Measurements from ENCODE around the gene PHF1.
"Not testable (repeated sequence)": the region's sequence is repeated elsewhere in the genome, so short reads cannot be mapped to it uniquely, and the experiment has no call there.

The PHF1 gene

DNA sequence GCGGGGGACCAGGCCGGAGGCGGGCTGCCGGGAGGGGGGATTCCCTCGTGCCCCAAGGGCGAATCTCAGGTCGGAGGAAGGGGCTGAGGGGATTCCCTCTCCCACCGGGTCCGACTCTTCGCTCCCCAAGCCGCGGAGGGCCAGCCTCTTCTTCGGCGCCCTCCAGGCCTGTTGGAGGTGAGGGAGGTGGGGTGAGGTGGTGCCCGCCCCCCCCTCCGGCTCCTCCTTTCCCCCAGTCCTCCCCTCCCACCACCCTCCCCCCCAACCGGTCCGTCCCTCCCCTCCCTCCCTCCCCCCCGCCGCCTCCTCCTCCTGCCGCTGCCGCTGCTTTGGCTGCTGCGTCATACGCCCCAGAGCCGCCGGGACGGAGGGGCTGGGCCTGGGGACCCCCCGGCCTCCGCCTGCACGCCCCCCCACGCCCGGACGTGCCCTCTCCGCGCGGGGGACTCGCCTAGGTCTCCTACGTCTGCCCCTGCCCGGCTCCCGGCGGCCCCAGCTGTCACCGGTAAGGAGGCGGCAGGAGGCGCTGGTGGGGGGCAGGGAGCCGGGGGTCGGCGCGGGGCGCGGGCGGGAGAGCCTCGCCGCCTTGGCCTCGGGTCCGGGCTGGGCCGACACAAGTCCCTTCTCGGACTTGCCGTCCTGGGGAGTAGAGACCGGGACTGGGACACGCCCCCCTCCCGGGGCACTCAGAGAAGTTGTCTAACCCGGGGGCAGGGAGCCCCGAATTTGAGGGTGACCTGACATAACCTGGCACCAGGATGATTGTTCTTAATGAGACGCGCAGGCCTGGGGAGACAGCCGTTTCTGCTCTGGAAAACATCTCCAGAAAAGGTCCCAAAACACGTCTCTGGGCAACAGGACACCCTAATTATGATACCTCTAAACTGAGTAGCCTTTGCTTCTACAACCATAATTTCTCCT, at the start of gene PHF1:
PHF1 (plus strand) TSS at position 304 of the 921 bp plus-strand sequence. CDS start 1,250 bp downstream, outside the sequence.
- intact Hi-C loops (cut with DNase I): loop anchor here (1.0 to 10.0 kb wide), 3 partner anchors 7 to 96 kb away; partner anchors contain the start of genes CUTA, KIFC1, TAPBP and ZBTB22
- peak in 6 of 10 donors; percentile 31 to 89 (median 60) for DNase-seq

- intact Hi-C loops (cut with DNase I); DNase-seq: not testable (repeated sequence)
Observed at GRCh38 chr6:33363486-33363885, 47.3 kb upstream of the PHF1 start.

GRCh38 chr6:33364475-33365205, 46.2 kb upstream of the PHF1 start:
- intact Hi-C loops (cut with DNase I); DNase-seq: not testable (repeated sequence)

DNA sequence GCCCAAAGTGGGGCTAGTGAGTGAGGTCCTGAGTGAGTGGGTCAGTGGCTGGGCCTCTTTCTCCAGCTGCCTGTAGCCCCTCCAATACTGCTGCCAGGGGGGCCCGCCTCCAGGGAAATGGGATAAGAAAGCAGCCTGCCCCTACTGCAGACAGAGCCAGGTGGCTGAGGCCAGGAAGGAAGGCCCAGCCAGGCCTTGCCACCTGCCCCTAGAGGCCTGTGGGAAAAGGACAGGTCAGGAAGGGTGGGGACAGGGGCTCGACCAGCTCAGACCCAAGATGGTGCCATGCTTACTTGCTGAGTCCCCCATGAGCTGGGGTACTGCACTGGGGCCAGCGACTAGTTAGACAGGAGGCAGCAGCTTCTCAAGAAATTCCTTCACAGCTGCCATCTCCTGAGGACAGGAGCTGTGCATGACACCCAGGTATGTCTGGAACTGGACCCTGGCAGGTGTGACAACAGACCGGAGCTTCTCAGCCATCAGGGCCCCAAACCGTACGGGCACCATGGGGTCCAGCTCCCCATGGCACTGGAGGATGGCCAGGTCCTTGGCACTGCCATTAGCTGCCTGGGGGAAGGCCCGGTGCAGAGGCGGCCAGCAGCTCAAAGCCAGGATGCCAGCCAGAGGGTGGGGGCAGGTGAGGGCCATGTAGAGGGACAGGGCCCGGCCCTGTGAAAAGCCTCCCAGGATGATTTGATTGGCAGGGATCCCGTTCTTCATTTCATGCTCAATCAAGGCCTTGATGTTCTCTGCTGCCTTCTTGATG, 45.4 kb upstream of the PHF1 start:
- intact Hi-C loops (cut with DNase I): not testable (repeated sequence)

GRCh38 chr6:33367009-33367714, 43.7 kb upstream of the PHF1 start:
- intact Hi-C loops (cut with DNase I): no loop called here
- no peak for DNase-seq

More for the DNA sequence above, 45.4 kb upstream of the PHF1 start:
- peak in 1 of 10 donors; percentile 72 for DNase-seq

GRCh38 chr6:33367715-33368025, 43.1 kb upstream of the PHF1 start:
- DNase-seq; intact Hi-C loops (cut with DNase I): not testable (repeated sequence)

DNA sequence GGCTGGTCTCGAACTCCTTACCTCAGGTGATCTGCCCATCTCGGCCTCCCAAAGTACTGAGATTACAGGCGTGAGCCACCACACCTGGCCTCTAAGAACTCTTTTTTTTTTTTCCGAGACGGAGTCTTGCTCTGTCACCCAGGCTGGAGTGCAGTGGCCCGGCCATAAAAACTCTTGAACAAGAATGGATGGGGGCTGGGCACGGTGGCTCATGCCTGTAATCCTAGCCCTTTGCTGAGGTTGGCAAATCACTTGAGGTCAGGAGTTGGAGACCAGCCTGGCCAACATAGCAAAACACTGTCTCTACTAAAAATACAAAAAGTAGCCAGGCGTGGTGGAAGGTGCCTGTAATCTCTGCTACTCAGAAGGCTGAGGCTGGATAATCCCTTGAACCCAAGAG, 38.9 kb upstream of the PHF1 start:
- DNase-seq; intact Hi-C loops (cut with DNase I): not testable (repeated sequence)

GRCh38 chr6:33372526-33373123, 38.2 kb upstream of the PHF1 start:
- intact Hi-C loops (cut with DNase I): no loop called here
- no peak for DNase-seq

GRCh38 chr6:33373960-33374910, 36.6 kb upstream of the PHF1 start:
- intact Hi-C loops (cut with DNase I): no loop called here
- no peak for DNase-seq

DNA sequence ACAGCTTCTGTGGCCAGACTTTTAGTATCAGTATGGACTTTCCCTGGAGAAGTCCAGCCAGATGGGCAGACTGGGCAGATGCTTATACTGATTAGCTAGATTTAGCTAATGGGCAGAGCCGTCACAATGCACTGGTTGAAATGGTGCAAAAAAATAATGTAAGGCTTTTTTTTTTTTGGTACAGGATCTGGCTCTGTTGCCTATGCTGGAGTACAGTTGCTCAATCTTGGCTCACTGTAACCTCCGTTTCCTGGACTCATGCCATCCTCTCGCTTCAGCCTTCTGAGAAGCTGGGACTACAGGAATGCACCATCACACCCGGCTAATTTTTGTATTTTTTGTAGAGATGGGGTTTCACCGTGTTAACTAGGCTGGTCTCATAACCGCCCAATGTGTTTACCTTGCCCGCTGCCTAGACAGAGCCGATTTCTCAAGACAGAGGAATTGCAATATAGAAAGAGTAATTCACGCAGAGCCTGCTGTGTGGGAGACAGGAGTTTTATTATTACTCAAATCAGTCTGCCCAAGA, 35.6 kb upstream of the PHF1 start:
- intact Hi-C loops (cut with DNase I): no loop called here
- DNase-seq: peak in 3 of 10 donors; percentile 19 to 24 (median 21)

DNA sequence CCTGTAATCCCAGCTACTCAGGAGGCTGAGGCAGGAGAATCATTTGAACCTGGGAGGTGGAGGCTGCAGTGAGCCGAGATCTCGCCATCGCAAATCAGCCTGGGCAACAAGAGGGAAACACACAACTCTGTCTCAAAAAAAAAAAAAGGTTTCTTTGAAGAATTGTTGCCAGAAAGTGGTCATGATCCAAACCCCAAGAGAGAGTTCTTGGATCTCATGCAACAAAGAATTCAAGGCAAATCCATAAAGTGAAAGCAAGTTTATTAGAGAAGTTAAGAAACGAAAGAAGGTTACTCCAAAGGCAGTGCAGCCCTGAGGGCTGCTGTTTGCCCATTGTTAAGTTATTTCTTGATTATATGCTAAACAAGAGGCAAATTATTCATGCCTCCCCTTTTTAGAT, 33.6 kb upstream of the PHF1 start:
- intact Hi-C loops (cut with DNase I): no loop called here
- DNase-seq: no peak

GRCh38 chr6:33379184-33379583, 31.6 kb upstream of the PHF1 start:
- intact Hi-C loops (cut with DNase I); DNase-seq: not testable (repeated sequence)

DNA sequence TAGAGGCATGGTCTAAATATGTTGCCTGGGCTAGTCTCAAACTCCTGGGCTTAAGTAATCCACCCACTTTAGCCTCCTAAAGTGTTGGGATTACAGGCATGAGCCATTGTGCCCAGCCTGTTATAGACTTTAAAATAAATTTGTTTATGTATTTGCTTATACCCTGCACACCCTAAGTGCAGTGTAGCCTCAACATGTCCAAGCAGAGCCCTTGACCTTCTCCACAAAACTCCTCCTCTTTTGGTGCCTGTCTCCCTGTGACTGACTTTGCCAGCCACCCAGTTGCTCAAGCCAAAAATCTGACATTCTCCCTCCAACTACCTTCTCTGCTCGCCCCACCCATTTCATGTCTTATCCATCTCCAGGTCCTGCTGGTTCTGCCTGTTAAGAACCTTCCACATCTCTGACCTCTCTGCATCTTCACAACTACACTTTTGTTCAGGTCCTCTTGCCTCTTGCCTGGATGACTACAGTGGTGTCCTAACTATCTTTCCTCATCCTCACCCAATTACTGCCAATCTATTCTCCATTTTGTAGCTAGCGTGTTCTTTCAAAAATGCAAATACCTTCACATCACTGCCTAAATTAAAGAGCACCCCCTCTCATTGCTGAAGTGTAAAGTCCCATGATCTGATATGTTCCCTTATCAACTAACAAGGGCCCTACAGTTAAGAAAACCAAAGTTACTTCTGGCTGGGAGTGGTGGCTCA, 30.4 kb upstream of the PHF1 start:
- intact Hi-C loops (cut with DNase I): no loop called here
- no peak for DNase-seq

DNA sequence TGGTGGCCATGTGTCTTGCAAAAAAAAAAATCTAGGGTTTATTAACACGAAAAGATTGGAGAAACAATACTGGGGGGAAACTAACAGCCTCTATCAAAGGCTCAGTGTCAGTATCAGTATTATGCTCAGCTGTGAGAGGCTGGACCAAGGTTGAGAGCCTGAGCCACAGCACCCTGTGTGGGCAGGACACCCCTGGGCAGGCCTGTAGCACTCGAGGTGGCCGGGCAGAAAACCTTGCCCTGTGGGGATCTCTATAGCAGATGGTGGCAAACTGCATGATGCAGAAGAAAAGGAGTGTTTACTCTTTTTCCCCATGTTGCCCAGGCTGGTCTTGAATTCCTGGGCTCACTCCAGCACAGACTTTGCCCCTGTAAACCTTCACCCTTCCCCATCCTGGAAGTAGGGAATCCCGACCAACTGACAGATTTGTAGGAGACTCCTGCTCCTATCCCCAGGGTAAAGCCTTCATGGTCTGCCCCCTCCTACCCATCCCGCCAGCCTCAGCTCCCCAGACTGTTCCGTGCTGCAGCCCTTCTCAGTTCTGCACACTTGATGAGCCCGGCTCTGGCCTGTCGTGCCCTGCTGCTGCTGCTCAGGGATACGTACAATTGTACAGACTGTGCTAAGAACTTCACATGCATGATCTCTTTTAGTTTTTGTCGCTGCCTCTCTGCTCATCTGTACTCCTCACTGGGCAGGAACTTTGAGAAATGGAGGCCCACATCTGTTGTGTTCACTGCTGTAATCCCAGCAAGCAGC, 27.2 kb upstream of the PHF1 start:
- intact Hi-C loops (cut with DNase I): no loop called here
- no peak for DNase-seq

GRCh38 chr6:33384581-33385020, 26.2 kb upstream of the PHF1 start:
- intact Hi-C loops (cut with DNase I): no loop called here
- no peak for DNase-seq

- intact Hi-C loops (cut with DNase I): loop anchor here (2.0 to 5.0 kb wide), 2 partner anchors 37 to 65 kb away; partner anchors contain the start of gene ZBTB9
- DNase-seq: no peak
Observed at GRCh38 chr6:33390173-33390572, 20.6 kb upstream of the PHF1 start.

All from posterior cingulate gyrus (tissue), 11 donors.